Endodermal cell (in vitro differentiated cells): ENCODE results near the gene MRPL20. TPM values are rescaled to one million over a fixed set of nuclear protein-coding genes. Genes with fewer than 3 reads are reported as not detected.
"Not testable (repeated sequence)": the region's sequence is repeated elsewhere in the genome, so short reads cannot be mapped to it uniquely, and the experiment has no call there.

Source experiments
- DNase-seq: peaks from one replicate; pipeline ENCODE4 v3.0.0-alpha.2; 2017
- H3K27ac ChIP-seq: 2 replicates; pipeline ENCODE4 v1.5.1; 2013; ENCODE audit warnings: mild to moderate bottlenecking, low read depth, low read length, moderate library complexity
- H3K27me3 ChIP-seq: 2 replicates; pipeline ENCODE4 v1.6.1; 2013; ENCODE audit warnings: mild to moderate bottlenecking, low read length, moderate library complexity; ENCODE audit not compliant: insufficient read depth, control insufficient read depth, poor library complexity, severe bottlenecking
- H3K36me3 ChIP-seq: 2 replicates; pipeline ENCODE4 v1.7.0; 2013; ENCODE audit warnings: mild to moderate bottlenecking, low read length, moderate library complexity; ENCODE audit not compliant: control insufficient read depth, insufficient read depth
- H3K4me1 ChIP-seq: one replicate; pipeline ENCODE4 v1.7.0; 2013; ENCODE audit warnings: low read length; ENCODE audit not compliant: control insufficient read depth, insufficient read depth
- H3K4me3 ChIP-seq: 2 replicates; pipeline ENCODE4 v1.5.1; 2013; ENCODE audit warnings: mild to moderate bottlenecking, low read length, moderate library complexity
- H3K9ac ChIP-seq: 2 replicates; pipeline ENCODE4 v1.6.1; 2013; ENCODE audit warnings: mild to moderate bottlenecking, low read length, moderate library complexity; ENCODE audit not compliant: poor library complexity, severe bottlenecking; ENCODE audit errors: extremely low read depth
- H3K9me3 ChIP-seq: 2 replicates; pipeline ENCODE4 v1.6.1; 2013; ENCODE audit warnings: mild to moderate bottlenecking, low read length, moderate library complexity; ENCODE audit not compliant: control insufficient read depth
- H3K27ac Mint-ChIP-seq: 2 replicates; pipeline ENCODE4 v1.8.0; 2020; ENCODE audit warnings: mixed read lengths
- H3K27me3 Mint-ChIP-seq: 2 replicates; pipeline ENCODE4 v1.8.0; 2021; ENCODE audit warnings: mild to moderate bottlenecking, mixed read lengths; ENCODE audit not compliant: insufficient read depth
- H3K36me3 Mint-ChIP-seq: 2 replicates; pipeline ENCODE4 v1.8.0; 2020; ENCODE audit warnings: low read depth, mixed read lengths
- H3K4me1 Mint-ChIP-seq: 2 replicates; pipeline ENCODE4 v1.8.0; 2020; ENCODE audit warnings: mixed read lengths
- H3K4me3 Mint-ChIP-seq: 2 replicates; pipeline ENCODE4 v1.8.0; 2020; ENCODE audit warnings: mild to moderate bottlenecking, moderate library complexity, mixed read lengths
- H3K9me3 Mint-ChIP-seq: 2 replicates; pipeline ENCODE4 v1.8.0; 2020; ENCODE audit warnings: mild to moderate bottlenecking, mixed read lengths
- CTCF ChIP-seq: fragments of 200-600 bp; sonication (generic); conservative IDR thresholded peaks from 2 replicates; pipeline ENCODE4 v1.5.0; 2021; ENCODE audit warnings: antibody characterized with exemption, mild to moderate bottlenecking
- WGBS, 2 experiments: methylation state at CpG; one replicate each; pipeline versions ENCODE4 v1.1.5 to v1.1.7; 2013; ENCODE audit warnings: missing lambda C conversion rate in 2 of 2, mixed read lengths in 1 of 2; ENCODE audit not compliant: insufficient coverage in 1 of 2, insufficient read length in 1 of 2; 5-methylcytosine and 5-hydroxymethylcytosine counted together
- total RNA-seq, 2 donors: library from RNA; stranded (reverse); fragmentation: NEBNext Ultra II Directional in 1 of 2; extraction: Animal tissue kit (Norgen Biotek cat#: 25700) in 1 of 2; gene quantifications; 2 replicates in 1 of 2; 3 replicates in 1 of 2; pipeline ENCODE4 v1.2.1, GENCODE V29; 2021

MRPL20 gene
- total RNA-seq, 2 donors from 2014 or later, result 109 to 129 TPM

DNA sequence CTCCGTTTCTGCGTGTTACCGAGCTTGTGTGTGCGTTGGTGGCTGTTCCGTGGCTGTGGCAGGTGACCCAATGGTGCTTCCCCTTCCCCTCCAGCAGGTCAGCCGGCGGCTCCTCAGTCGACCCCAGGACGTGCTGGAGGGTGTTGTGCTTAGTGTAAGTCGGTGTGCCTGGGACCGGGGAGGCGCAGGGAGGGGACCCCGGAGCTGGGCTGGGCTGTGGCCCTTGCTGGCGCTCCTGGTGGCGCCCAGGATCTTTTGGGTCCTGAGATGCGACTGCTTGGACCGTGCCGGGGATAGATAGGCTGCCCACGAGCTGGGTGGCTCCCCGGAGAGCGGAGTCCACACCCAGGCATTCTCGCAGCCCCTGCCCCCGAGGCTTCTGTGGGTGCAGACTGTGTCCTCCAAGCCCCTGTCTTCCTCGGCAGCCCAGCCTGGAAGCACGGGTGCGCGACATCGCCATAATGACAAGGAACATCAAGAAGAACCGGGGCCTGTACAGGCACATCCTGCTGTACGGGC, 48.3 kb upstream of the MRPL20 start:
- Mint-ChIP-seq H3K4me3 (no peak overlapping the region), H3K27me3 (no peaks in the 10 kb centered on the region), H3K9me3 (no peaks in the 10 kb centered on the region), H3K4me1 (no peaks in the 10 kb centered on the region), H3K36me3 (no peaks in the 10 kb centered on the region), H3K27ac (no peak overlapping the region)
- Histone ChIP-seq H3K4me3 (no peak overlapping the region), H3K9ac (no peak overlapping the region), H3K27ac (no peak overlapping the region), H3K4me1 (no peaks in the 10 kb centered on the region), H3K36me3 (no peaks in the 10 kb centered on the region), H3K9me3 (no peaks in the 10 kb centered on the region), H3K27me3 (no peaks in the 10 kb centered on the region)
- TF ChIP-seq CTCF, result no peak
- no peak for DNase-seq
- WGBS, 2 experiments, result 94 to 96% methylated on average over 18 to 24 of the region's 30 CpGs

- DNase-seq, H3K4me1 Mint-ChIP-seq, H3K27ac Mint-ChIP-seq, H3K4me3 Mint-ChIP-seq, H3K36me3 Mint-ChIP-seq, H3K27me3 ChIP-seq, H3K9ac ChIP-seq, H3K4me1 ChIP-seq, H3K36me3 ChIP-seq, H3K9me3 Mint-ChIP-seq, H3K4me3 ChIP-seq, H3K9me3 ChIP-seq, H3K27ac ChIP-seq, H3K27me3 Mint-ChIP-seq: not testable (repeated sequence)
- 94 to 95% methylated on average over 29 to 36 of the region's 41 CpGs for WGBS, 2 experiments
Measured at GRCh38 chr1:1454286-1455056, 47.4 kb upstream of the MRPL20 start.

- no peaks in the 10 kb centered on the region for H3K4me1 Mint-ChIP-seq
- Histone ChIP-seq H3K4me3 (no peak overlapping the region), H3K9ac (no peak overlapping the region), H3K4me1 (no peaks in the 10 kb centered on the region), H3K36me3 (no peaks in the 10 kb centered on the region), H3K27me3 (no peaks in the 10 kb centered on the region), H3K9me3 (no peaks in the 10 kb centered on the region), H3K27ac (no peak overlapping the region)
- 95 to 97% methylated on average over 8 to 16 of the region's 16 CpGs for WGBS, 2 experiments
- TF ChIP-seq CTCF, result no peak
- H3K36me3 Mint-ChIP-seq, result no peaks in the 10 kb centered on the region
- H3K27me3 Mint-ChIP-seq, result peaks cover 3% of the 10 kb centered on the region
- H3K4me3 Mint-ChIP-seq, result no peak overlapping the region
- H3K27ac Mint-ChIP-seq, result no peak overlapping the region
- H3K9me3 Mint-ChIP-seq, result no peaks in the 10 kb centered on the region
- DNase-seq, result no peak
Measured at GRCh38 chr1:1452882-1453281, 45.8 kb upstream of the MRPL20 start.

GRCh38 chr1:1452365-1452739, 45.3 kb upstream of the MRPL20 start:
- H3K27me3 ChIP-seq, H3K9me3 ChIP-seq, H3K4me1 ChIP-seq, H3K36me3 ChIP-seq, H3K9ac ChIP-seq, H3K4me1 Mint-ChIP-seq, H3K4me3 Mint-ChIP-seq, H3K4me3 ChIP-seq, H3K36me3 Mint-ChIP-seq, DNase-seq, H3K9me3 Mint-ChIP-seq, H3K27ac ChIP-seq, H3K27ac Mint-ChIP-seq, H3K27me3 Mint-ChIP-seq: not testable (repeated sequence)
- 92 to 96% methylated on average over 8 of the region's 8 CpGs for WGBS, 2 experiments
